GM12891 (cell line): Measurements from ENCODE around the gene KHK.
"Not testable (repeated sequence)": the region's sequence is repeated elsewhere in the genome, so short reads cannot be mapped to it uniquely, and the experiment has no call there.

ENCODE experiments used
- DNase-seq: peaks from one replicate; pipeline ENCODE4 v3.0.0; 2011; ENCODE audit warnings: low spot score; ENCODE audit not compliant: insufficient read length
- FAIRE-seq: peaks from 2 replicates; lab custom pipeline; 2011; peaks lifted over from hg19 to GRCh38; lab: Jason Lieb, UNC
- PAX5 ChIP-seq: IDR thresholded peaks from 2 replicates; pipeline ENCODE4 v1.6.1; 2011; ENCODE audit warnings: low read length, moderate library complexity, mild to moderate bottlenecking; ENCODE audit not compliant: insufficient read depth, severe bottlenecking
- POLR2A ChIP-seq: IDR thresholded peaks from 2 replicates; pipeline ENCODE4 v1.6.1; 2011; ENCODE audit warnings: low read depth, low read length, control low read depth
- POLR2AphosphoS5 ChIP-seq: IDR thresholded peaks from 2 replicates; pipeline ENCODE4 v1.6.1; 2011; ENCODE audit warnings: low read depth, low read length, control low read depth
- POU2F2 ChIP-seq: IDR thresholded peaks from 2 replicates; pipeline ENCODE4 v1.6.1; 2011; ENCODE audit warnings: low read depth, mild to moderate bottlenecking, control low read depth, low read length, moderate library complexity
- SPI1 ChIP-seq: IDR thresholded peaks from 2 replicates; pipeline ENCODE4 v1.6.1; 2011; ENCODE audit warnings: low read depth, low read length, control low read depth
- TAF1 ChIP-seq: IDR thresholded peaks from 2 replicates; pipeline ENCODE4 v1.6.1; 2011; ENCODE audit warnings: low read depth, low read length, control low read depth

Gene KHK

GRCh38 chr2:27096748-27097297 is 10.3 kb downstream of the KHK start:
- no peak for FAIRE-seq
- no peak for DNase-seq
- TF ChIP-seq PAX5 = no peak

DNA sequence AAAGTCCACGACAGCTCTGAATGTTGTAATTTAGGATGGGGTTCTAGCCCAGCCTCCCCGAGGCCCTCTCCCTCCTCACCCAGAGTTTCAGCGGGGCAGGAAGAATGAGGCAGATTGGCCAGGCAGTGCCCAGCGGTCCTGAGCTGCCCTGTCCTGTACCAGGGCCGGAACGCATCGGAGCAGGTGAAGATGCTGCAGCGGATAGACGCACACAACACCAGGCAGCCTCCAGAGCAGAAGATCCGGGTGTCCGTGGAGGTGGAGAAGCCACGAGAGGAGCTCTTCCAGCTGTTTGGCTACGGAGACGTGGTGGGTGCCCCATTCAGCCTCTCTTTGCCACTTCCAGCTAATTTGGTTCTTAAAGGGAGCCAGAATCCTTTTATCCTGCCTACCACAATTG is 10.8 kb downstream of the KHK start:
- FAIRE-seq = no peak
- no peak for DNase-seq

GRCh38 chr2:27099334-27099955 is 12.9 kb downstream of the KHK start:
- no peak for FAIRE-seq
- DNase-seq = no peak
- TF ChIP-seq POLR2A = no peak

More for the DNA sequence above, 10.8 kb downstream of the KHK start:
- TF ChIP-seq POU2F2 = no peak

DNA sequence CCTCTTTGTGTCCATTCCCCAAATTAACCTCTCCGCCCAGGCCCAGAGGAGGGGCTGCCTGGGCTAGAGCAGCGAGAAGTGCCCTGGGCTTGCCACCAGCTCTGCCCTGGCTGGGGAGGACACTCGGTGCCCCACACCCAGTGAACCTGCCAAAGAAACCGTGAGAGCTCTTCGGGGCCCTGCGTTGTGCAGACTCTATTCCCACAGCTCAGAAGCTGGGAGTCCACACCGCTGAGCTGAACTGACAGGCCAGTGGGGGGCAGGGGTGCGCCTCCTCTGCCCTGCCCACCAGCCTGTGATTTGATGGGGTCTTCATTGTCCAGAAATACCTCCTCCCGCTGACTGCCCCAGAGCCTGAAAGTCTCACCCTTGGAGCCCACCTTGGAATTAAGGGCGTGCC is 13.5 kb downstream of the KHK start:
- DNase-seq = no peak
- no peak for FAIRE-seq
- TF ChIP-seq TAF1 (no peak), POLR2A (no peak), POU2F2 (no peak), POLR2AphosphoS5 (no peak), SPI1 (no peak), PAX5 (no peak)

GRCh38 chr2:27102329-27102728 is 15.8 kb downstream of the KHK start:
- FAIRE-seq = no peak
- no peak for DNase-seq
- TF ChIP-seq PAX5 = no peak

- DNase-seq (no peak), FAIRE-seq (no peak)
- TF ChIP-seq POU2F2 (no peak), POLR2AphosphoS5 (no peak), PAX5 (no peak), SPI1 (no peak), POLR2A (no peak), TAF1 (no peak)
Observed at GRCh38 chr2:27105981-27106380, 19.4 kb downstream of the KHK start.

DNA sequence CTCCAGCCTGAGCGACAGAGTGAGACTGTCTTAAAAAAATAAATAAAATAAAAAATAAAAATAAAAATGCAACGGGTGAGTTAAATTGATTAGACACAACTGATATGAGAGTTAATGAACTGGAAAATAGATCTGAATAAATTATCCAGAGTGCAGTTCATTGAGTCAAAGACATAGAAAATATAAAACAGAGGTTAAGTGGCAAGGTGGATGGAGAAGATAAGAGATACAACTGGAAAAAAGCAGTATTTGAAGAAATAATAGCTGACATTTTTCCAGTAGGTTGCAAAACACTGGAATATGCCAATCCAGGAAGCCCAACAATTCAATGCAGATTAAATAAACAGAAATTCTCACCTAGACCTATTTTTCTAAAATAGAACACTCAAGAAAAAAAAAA is 21.6 kb downstream of the KHK start:
- TF ChIP-seq SPI1 (no peak), TAF1 (no peak), POU2F2 (no peak), PAX5 (no peak), POLR2AphosphoS5 (no peak), POLR2A (no peak)
- DNase-seq = no peak
- no peak for FAIRE-seq

- FAIRE-seq (no peak), DNase-seq (no peak)
- TF ChIP-seq TAF1 (no peak), POU2F2 (no peak), POLR2A (no peak), POLR2AphosphoS5 (no peak), PAX5 (no peak), SPI1 (no peak)
Observed at GRCh38 chr2:27109083-27109482, 22.5 kb downstream of the KHK start.

GRCh38 chr2:27110603-27111352 is 24.2 kb downstream of the KHK start:
- not testable (repeated sequence) for DNase-seq, FAIRE-seq

DNA sequence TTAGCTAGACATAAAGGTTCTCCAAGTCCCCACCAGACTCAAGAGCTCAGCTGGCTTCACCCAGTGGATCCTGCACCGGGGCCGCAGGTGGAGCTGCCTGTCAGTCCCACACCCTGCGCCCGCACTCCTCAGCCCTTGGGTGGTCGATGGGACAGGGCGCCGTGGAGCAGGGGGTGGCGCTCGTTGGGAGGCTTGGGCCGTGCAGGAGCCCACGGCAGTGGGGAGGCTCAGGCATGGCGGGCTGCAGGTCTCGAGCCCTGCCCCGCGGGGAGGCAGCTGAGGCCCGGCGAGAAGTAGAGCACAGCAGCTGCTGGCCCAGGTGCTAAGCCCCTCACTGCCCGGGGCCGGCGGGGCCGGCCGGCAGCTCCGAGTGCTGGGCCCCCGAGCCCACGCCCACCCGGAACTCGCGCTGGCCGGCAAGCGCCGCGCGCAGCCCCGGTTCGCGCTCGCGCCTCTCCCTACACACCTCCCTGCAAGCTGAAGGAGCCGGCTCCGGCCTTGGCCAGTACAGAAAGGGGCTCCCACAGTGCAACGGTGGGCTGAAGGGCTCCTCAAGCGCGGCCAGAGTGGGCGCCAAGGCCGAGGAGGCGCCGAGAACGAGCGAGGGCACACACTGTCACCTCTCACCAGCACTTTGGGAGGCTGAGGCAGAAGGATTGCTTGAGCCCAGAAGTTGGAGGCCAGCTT is 25.0 kb downstream of the KHK start:
- DNase-seq, FAIRE-seq: not testable (repeated sequence)

- DNase-seq (no peak), FAIRE-seq (no peak)
- TF ChIP-seq POLR2AphosphoS5 (no peak), POLR2A (no peak), SPI1 (no peak), TAF1 (no peak), PAX5 (no peak), POU2F2 (no peak)
Observed at GRCh38 chr2:27115519-27115918, 28.9 kb downstream of the KHK start.
